ENCODE measurements around the gene CCNB1IP1. TPM values are rescaled to one million over a fixed set of nuclear protein-coding genes. Genes with fewer than 3 reads are reported as not detected.

CCNB1IP1 gene
- total and polyA plus RNA-seq, 4 donors, result 34.6 to 75.4 (median 58.2) TPM

Other genes with a start within 250 kb of the CCNB1IP1 start
- not detected for gene OR4K17, start 222.5 kb downstream of the CCNB1IP1 start, total RNA-seq
- not detected for gene OR4K17, start 222.5 kb downstream of the CCNB1IP1 start, polyA plus RNA-seq
- gene OR4N5, start 194.5 kb downstream of the CCNB1IP1 start, total RNA-seq, result not detected
- not detected for gene OR4N5, start 194.5 kb downstream of the CCNB1IP1 start, polyA plus RNA-seq
- gene OR11G2, start 142.4 kb downstream of the CCNB1IP1 start, total RNA-seq, result not detected
- not detected for gene OR11G2, start 142.4 kb downstream of the CCNB1IP1 start, polyA plus RNA-seq
- not detected for gene OR11H6, start 109.6 kb downstream of the CCNB1IP1 start, total RNA-seq
- gene OR11H6, start 109.6 kb downstream of the CCNB1IP1 start, polyA plus RNA-seq, result not detected
- not detected for gene OR11H7, start 104.3 kb downstream of the CCNB1IP1 start, total RNA-seq
- not detected for gene OR11H7, start 104.3 kb downstream of the CCNB1IP1 start, polyA plus RNA-seq
- gene OR11H4, start 94.0 kb downstream of the CCNB1IP1 start, total RNA-seq, result not detected
- gene OR11H4, start 94.0 kb downstream of the CCNB1IP1 start, polyA plus RNA-seq, result not detected
- 10 to 100 TPM; 12.0 to 15.4 TPM for gene TTC5, start 27.3 kb downstream of the CCNB1IP1 start, total RNA-seq
- 1 to 10 TPM; 3.0 to 4.3 TPM for gene TTC5, start 27.3 kb downstream of the CCNB1IP1 start, polyA plus RNA-seq
- gene PARP2, start 10.4 kb upstream of the CCNB1IP1 start, total RNA-seq, result 10 to 100 TPM; 13.4 to 19.5 TPM
- 10 to 100 TPM; 13.4 to 21.4 TPM for gene PARP2, start 10.4 kb upstream of the CCNB1IP1 start, polyA plus RNA-seq
- gene TEP1, start 80.2 kb upstream of the CCNB1IP1 start, total RNA-seq, result 10 to 100 TPM; 49.0 to 62.4 TPM
- gene TEP1, start 80.2 kb upstream of the CCNB1IP1 start, polyA plus RNA-seq, result 10 to 100 TPM; 10.3 to 28.2 TPM
- 1 to 10 TPM in 1 of 2 donors, under 1 TPM in 1; 0.39 to 1.3 TPM for gene KLHL33, start 102.9 kb upstream of the CCNB1IP1 start, total RNA-seq
- under 1 TPM; 0.25 to 0.41 TPM for gene KLHL33, start 102.9 kb upstream of the CCNB1IP1 start, polyA plus RNA-seq
- gene OSGEP, start 121.5 kb upstream of the CCNB1IP1 start, total RNA-seq, result 10 to 100 TPM; 27.5 to 40.0 TPM
- 10 to 100 TPM; 14.9 to 82.1 TPM for gene OSGEP, start 121.5 kb upstream of the CCNB1IP1 start, polyA plus RNA-seq
- 10 to 100 TPM; 51.1 to 66.0 TPM for gene APEX1, start 121.9 kb upstream of the CCNB1IP1 start, total RNA-seq
- gene APEX1, start 121.9 kb upstream of the CCNB1IP1 start, polyA plus RNA-seq, result 100 to 1,000 TPM in 1 of 2 donors, 10 to 100 TPM in 1; 84.8 to 122 TPM
- gene PIP4P1, start 128.2 kb upstream of the CCNB1IP1 start, total RNA-seq, result 10 to 100 TPM; 25.9 to 27.6 TPM
- gene PIP4P1, start 128.2 kb upstream of the CCNB1IP1 start, polyA plus RNA-seq, result 10 to 100 TPM; 15.8 to 42.7 TPM
- 10 to 100 TPM; 46.2 to 54.1 TPM for gene PNP, start 136.1 kb upstream of the CCNB1IP1 start, total RNA-seq
- 10 to 100 TPM; 21.9 to 56.5 TPM for gene PNP, start 136.1 kb upstream of the CCNB1IP1 start, polyA plus RNA-seq
- under 1 TPM; 0.78 to 0.96 TPM for gene RNASE10, start 172.3 kb upstream of the CCNB1IP1 start, total RNA-seq
- gene RNASE10, start 172.3 kb upstream of the CCNB1IP1 start, polyA plus RNA-seq, result not detected
- gene RNASE9, start 227.8 kb upstream of the CCNB1IP1 start, total RNA-seq, result not detected
- not detected for gene RNASE9, start 227.8 kb upstream of the CCNB1IP1 start, polyA plus RNA-seq

All from aorta (tissue), 4 donors.